Suprapubic skin (tissue), 4 donors: ENCODE results near the gene TRMT11.

Experiments
- EP300 ChIP-seq: sonication (generic); formaldehyde crosslinking; IDR thresholded peaks from one replicate; pipeline ENCODE4 v1.6.1; 2017; ENCODE audit warnings: antibody characterized with exemption
- POLR2A ChIP-seq, 2 donors: fragments of 450-650 bp; IDR thresholded peaks; one replicate each; pipeline ENCODE4 v1.6.1; 2017; ENCODE audit warnings: antibody characterized with exemption in 2 of 2, mild to moderate bottlenecking in 2 of 2, moderate library complexity in 2 of 2
- POLR2AphosphoS5 ChIP-seq, 3 donors: sonication (generic); formaldehyde crosslinking; IDR thresholded peaks; one replicate each; pipeline ENCODE4 v1.6.1; 2017; ENCODE audit warnings: antibody characterized with exemption in 3 of 3
- TF ChIP-seq, protein P1 (sequence below), 2 donors: fragments of 200-600 bp in 1 of 2; fragments of 450-650 bp in 1 of 2; sonication (generic) in 1 of 2; IDR thresholded peaks; one replicate each; pipeline ENCODE4 v1.5.1; 2016 to 2019; ENCODE audit warnings: antibody characterized with exemption in 2 of 2, mild to moderate bottlenecking in 1 of 2, moderate library complexity in 1 of 2

DNA sequence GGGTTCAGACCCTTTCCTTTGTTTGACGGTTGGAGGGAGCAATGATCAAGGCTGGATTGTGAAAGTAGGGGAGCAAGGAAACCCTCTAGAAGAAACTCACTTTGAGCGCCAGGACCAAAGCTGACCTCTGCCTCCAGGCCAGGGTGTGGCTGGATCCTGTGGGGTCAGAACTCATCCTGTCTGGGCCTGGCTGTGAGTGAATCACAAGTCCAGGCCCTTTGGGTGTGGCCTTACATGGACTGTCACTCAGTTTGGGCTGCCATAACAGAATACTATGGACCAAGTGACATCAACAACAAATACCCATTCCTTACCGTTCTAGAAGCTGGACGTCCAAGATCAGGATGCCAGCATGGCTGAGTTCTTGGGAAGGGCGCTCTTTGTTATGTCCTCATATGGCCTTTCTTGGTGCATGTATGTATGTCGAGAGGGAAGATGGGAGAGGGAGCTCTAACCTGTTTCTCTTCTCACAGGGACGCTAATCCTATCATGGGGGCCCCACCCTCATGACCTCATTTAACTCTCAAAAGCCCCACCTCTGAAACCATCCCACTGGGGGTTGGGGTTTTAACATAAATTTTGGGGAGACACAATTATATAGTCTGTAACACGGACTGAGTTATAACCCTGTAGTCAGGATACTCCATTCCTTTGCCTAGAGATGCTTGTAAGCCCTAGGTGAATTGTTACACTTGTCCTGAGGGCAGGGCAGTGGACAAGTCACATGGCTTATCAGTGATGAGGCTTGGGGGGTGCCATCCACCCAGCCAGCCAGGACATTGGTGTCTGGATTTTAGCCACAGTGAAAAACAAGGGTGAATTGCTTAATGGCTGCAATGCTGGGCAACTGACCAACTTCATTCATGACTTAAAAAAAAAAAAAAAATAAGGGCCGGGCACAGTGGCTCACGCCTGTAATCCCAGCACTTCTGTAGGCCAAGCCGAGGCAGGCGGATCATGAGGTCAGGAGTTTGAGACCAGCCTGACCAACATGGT is 80.0 kb downstream of the TRMT11 start:
- TF ChIP-seq POLR2AphosphoS5 (IDR thresholded peaks at IDR 0.05) (no peak), EP300 (no peak), POLR2A (IDR thresholded peaks at IDR 0.05) (no peak)
- TF ChIP-seq, protein P1, sequence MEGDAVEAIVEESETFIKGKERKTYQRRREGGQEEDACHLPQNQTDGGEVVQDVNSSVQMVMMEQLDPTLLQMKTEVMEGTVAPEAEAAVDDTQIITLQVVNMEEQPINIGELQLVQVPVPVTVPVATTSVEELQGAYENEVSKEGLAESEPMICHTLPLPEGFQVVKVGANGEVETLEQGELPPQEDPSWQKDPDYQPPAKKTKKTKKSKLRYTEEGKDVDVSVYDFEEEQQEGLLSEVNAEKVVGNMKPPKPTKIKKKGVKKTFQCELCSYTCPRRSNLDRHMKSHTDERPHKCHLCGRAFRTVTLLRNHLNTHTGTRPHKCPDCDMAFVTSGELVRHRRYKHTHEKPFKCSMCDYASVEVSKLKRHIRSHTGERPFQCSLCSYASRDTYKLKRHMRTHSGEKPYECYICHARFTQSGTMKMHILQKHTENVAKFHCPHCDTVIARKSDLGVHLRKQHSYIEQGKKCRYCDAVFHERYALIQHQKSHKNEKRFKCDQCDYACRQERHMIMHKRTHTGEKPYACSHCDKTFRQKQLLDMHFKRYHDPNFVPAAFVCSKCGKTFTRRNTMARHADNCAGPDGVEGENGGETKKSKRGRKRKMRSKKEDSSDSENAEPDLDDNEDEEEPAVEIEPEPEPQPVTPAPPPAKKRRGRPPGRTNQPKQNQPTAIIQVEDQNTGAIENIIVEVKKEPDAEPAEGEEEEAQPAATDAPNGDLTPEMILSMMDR (IDR thresholded peaks at IDR 0.05) = no peak
